Cardiac muscle cell (in vitro differentiated cells and primary cell): Measurements from ENCODE around the gene CTCFL. TPM values are rescaled to one million over a fixed set of nuclear protein-coding genes. Genes with fewer than 3 reads are reported as not detected.
"Not testable (repeated sequence)": the region's sequence is repeated elsewhere in the genome, so short reads cannot be mapped to it uniquely, and the experiment has no call there.

Experiments
- DNase-seq, 2 donors: peaks; one replicate each; pipeline versions ENCODE4 v3.0.0 to v3.0.0-alpha.2; 2010 to 2017; ENCODE audit warnings: low read depth in 1 of 2, low spot score in 1 of 2
- H3K27ac ChIP-seq: fragments of 200-600 bp; sonication (generic); 2 replicates; pipeline ENCODE4 v1.5.1; 2016
- H3K27me3 ChIP-seq: fragments of 200-600 bp; sonication (generic); 2 replicates; pipeline ENCODE4 v1.6.0; 2016; ENCODE audit warnings: control low read depth
- H3K36me3 ChIP-seq: fragments of 200-600 bp; sonication (generic); 2 replicates; pipeline ENCODE4 v1.5.1; 2016; ENCODE audit warnings: control low read depth
- H3K4me1 ChIP-seq: fragments of 200-600 bp; sonication (generic); 2 replicates; pipeline ENCODE4 v1.8.1; 2017; ENCODE audit warnings: low read depth, mild to moderate bottlenecking, mixed run types
- H3K4me3 ChIP-seq: fragments of 200-600 bp; sonication (generic); 2 replicates; pipeline ENCODE4 v1.5.1; 2016; ENCODE audit warnings: mild to moderate bottlenecking
- H3K9me3 ChIP-seq: fragments of 200-600 bp; sonication (generic); 2 replicates; pipeline ENCODE4 v1.5.1; 2017; ENCODE audit warnings: low read depth, mild to moderate bottlenecking, control low read depth
- CTCF ChIP-seq: IDR thresholded peaks from 2 replicates; pipeline ENCODE4 v1.5.1; 2012; ENCODE audit warnings: low read depth, mild to moderate bottlenecking, low read length
- polyA plus RNA-seq: library from polyadenylated mRNA; unstranded; fragments of >200 nt; fragmentation: Nextera tagmentation; extraction: Ambion mirVana; gene quantifications from 2 replicates; pipeline ENCODE4 v1.2.1, GENCODE V29; 2016
- total RNA-seq: library from RNA; depleted of rRNA; stranded (reverse); fragments of >200 nt; gene quantifications from 2 replicates; pipeline ENCODE4 v1.2.3, GENCODE V29; 2016

CTCFL gene
- total and polyA plus RNA-seq, 2 experiments from 2014 or later, result 0.09 TPM; not detected in 1

DNA sequence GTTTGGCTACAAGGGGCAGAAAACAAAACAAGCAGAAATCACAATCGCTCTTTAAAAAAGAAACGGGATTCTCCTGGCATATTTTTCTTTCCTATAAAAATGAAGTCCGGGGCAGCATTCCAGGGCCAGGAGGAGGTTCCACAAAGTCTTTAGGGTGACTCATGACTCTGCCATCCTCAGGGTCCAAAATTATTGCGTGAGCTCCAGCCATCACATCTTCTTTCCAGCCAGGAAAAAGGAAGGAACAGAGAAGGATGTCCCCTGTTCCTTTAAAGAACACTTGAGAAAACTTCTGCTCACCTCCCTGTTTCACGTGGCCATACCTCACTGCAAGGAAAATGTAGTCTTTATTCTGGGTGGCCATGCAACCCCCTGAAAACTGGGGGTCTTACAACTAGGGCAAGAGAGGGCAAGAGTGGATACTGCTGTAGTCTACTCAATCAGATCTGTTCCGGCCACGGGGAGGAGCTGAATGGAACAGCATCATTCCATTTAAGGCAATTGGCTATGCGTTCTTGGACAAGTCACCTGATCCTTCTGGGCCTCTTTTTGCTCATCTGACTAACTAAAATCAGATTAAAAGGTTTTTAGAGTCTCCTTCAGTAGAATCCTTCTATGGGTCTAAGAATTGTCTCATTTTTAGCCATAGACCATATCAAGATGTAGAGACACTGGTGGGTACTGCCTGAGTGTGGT, 49.4 kb downstream of the CTCFL start:
- Histone ChIP-seq H3K4me1 (peaks cover 58% of the 10 kb centered on the region), H3K27ac (peak overlapping the region; percentile 88), H3K36me3 (no peaks in the 10 kb centered on the region), H3K4me3 (no peak overlapping the region), H3K9me3 (no peaks in the 10 kb centered on the region), H3K27me3 (no peaks in the 10 kb centered on the region)
- no peak for TF ChIP-seq CTCF
- DNase-seq, result no peak

GRCh38 chr20:57474816-57475215, 50.1 kb downstream of the CTCFL start:
- TF ChIP-seq CTCF, result no peak
- no peaks in the 10 kb centered on the region for H3K27me3 ChIP-seq
- H3K27ac ChIP-seq, result no peak overlapping the region
- no peaks in the 10 kb centered on the region for H3K36me3 ChIP-seq
- peaks cover 59% of the 10 kb centered on the region for H3K4me1 ChIP-seq
- no peak for DNase-seq
- no peaks in the 10 kb centered on the region for H3K9me3 ChIP-seq
- H3K4me3 ChIP-seq, result no peak overlapping the region

GRCh38 chr20:57474205-57474604, 50.7 kb downstream of the CTCFL start:
- H3K36me3 ChIP-seq, result no peaks in the 10 kb centered on the region
- no peaks in the 10 kb centered on the region for H3K9me3 ChIP-seq
- no peak for DNase-seq
- peak overlapping the region; percentile 99 for H3K27ac ChIP-seq
- peaks cover 62% of the 10 kb centered on the region for H3K4me1 ChIP-seq
- no peak overlapping the region for H3K4me3 ChIP-seq
- TF ChIP-seq CTCF, result no peak
- H3K27me3 ChIP-seq, result no peaks in the 10 kb centered on the region

- H3K9me3 ChIP-seq, result no peaks in the 10 kb centered on the region
- H3K36me3 ChIP-seq, result no peaks in the 10 kb centered on the region
- TF ChIP-seq CTCF, result no peak
- H3K27me3 ChIP-seq, result no peaks in the 10 kb centered on the region
- peaks cover 69% of the 10 kb centered on the region for H3K4me1 ChIP-seq
- DNase-seq, result peak in 1 of 2 donors; percentile 34
- H3K4me3 ChIP-seq, result no peak overlapping the region
- peak overlapping the region; percentile 99 for H3K27ac ChIP-seq
These were observed 51.5 kb downstream of the CTCFL start for GRCh38 chr20:57473246-57474048.

GRCh38 chr20:57472474-57472873, 52.5 kb downstream of the CTCFL start:
- not testable (repeated sequence) for H3K36me3 ChIP-seq, H3K9me3 ChIP-seq, H3K4me3 ChIP-seq, H3K27me3 ChIP-seq, DNase-seq
- Histone ChIP-seq H3K4me1 (peaks cover 66% of the 10 kb centered on the region), H3K27ac (peak overlapping the region; percentile 99)
